SK-N-SH (cell line): Measurements from ENCODE around the gene LRRC8C. TPM values are rescaled to one million over a fixed set of nuclear protein-coding genes. Genes with fewer than 3 reads are reported as not detected.
A peak's percentile ranks its signal among the peaks of the same experiment; 100 is the strongest.

Experiments used
- CTCF ChIA-PET: fragments of 300-600, 350-600 bp; formaldehyde crosslinking; extraction: SDS; loops from one replicate; lab custom pipeline; 2021; lab: Yijun Ruan, JAX
- POLR2A ChIA-PET: fragments of 350-600 bp; sonication (Branson Sonifier 250); formaldehyde crosslinking; extraction: SDS; loops from one replicate; lab custom pipeline; 2020; ENCODE audit warnings: antibody characterized with exemption, inconsistent platforms; lab: Yijun Ruan, JAX
- DNase-seq: peaks from one replicate; pipeline ENCODE4 v3.0.0; 2012
- H2AFZ ChIP-seq: fragments of 200-600 bp; sonication (generic); 2 replicates; pipeline ENCODE4 v1.8.1; 2016; ENCODE audit warnings: antibody characterized with exemption, mild to moderate bottlenecking, low read depth
- H3F3A ChIP-seq: fragments of 200-600 bp; sonication (generic); replicated peaks from 2 replicates; pipeline ENCODE3; 2016; ENCODE audit warnings: antibody characterized with exemption, mild to moderate bottlenecking; ENCODE audit not compliant: insufficient read depth
- H3K27ac ChIP-seq, 2 experiments: fragments of 200-500 bp in 1 of 2; fragments of 200-600 bp in 1 of 2; sonication (Bioruptor generic) in 1 of 2; sonication (generic), shearing (Covaris generic) in 1 of 2; 2 replicates each; pipeline versions ENCODE4 v1.5.1 to v1.6.1; 2014 to 2016; ENCODE audit warnings: low read depth in 2 of 2, inconsistent platforms in 1 of 2, low read length in 1 of 2, mild to moderate bottlenecking in 1 of 2, mixed read lengths in 1 of 2
- H3K27me3 ChIP-seq: fragments of 200-600 bp; sonication (generic), shearing (Covaris generic); 2 replicates; pipeline ENCODE4 v1.6.1; 2016; ENCODE audit warnings: mixed run types; ENCODE audit not compliant: insufficient read depth
- H3K36me3 ChIP-seq, 2 experiments: fragments of 200-500 bp in 1 of 2; fragments of 200-600 bp in 1 of 2; sonication (Bioruptor generic) in 1 of 2; sonication (generic) in 1 of 2; replicated peaks in 1 of 2; 2 replicates each; pipeline versions ENCODE3 to v1.5.1; 2014 to 2016; ENCODE audit warnings: low read length in 1 of 2, mild to moderate bottlenecking in 1 of 2; ENCODE audit not compliant: insufficient read depth in 2 of 2, control insufficient read depth in 1 of 2
- H3K4me1 ChIP-seq, 2 experiments: fragments of 200-500 bp in 1 of 2; fragments of 200-600 bp in 1 of 2; sonication (Bioruptor generic) in 1 of 2; sonication (generic), shearing (Covaris generic) in 1 of 2; 2 replicates each; pipeline versions ENCODE4 v1.5.1 to v1.6.1; 2014 to 2016; ENCODE audit warnings: low read depth in 1 of 2, low read length in 1 of 2, mixed run types in 1 of 2; ENCODE audit not compliant: insufficient read depth in 2 of 2, control insufficient read depth in 1 of 2
- H3K4me2 ChIP-seq: fragments of 200-600 bp; sonication (generic), shearing (Covaris generic); 2 replicates; pipeline ENCODE4 v1.6.1; 2017; ENCODE audit warnings: mixed run types
- H3K4me3 ChIP-seq, 2 experiments: fragments of 200-500 bp in 1 of 2; fragments of 200-600 bp in 1 of 2; sonication (Bioruptor generic) in 1 of 2; sonication (generic), shearing (Covaris generic) in 1 of 2; 2 replicates each; pipeline versions ENCODE4 v1.5.1 to v1.8.1; 2014 to 2016; ENCODE audit warnings: low read depth in 2 of 2, inconsistent platforms in 1 of 2, low read length in 1 of 2, mild to moderate bottlenecking in 1 of 2, mixed read lengths in 1 of 2, moderate library complexity in 1 of 2
- H3K79me2 ChIP-seq: fragments of 200-600 bp; sonication (generic); 2 replicates; pipeline ENCODE4 v1.8.1; 2017; ENCODE audit warnings: mild to moderate bottlenecking; ENCODE audit not compliant: insufficient read depth
- H3K9ac ChIP-seq: fragments of 200-600 bp; sonication (generic); 2 replicates; pipeline ENCODE4 v1.6.1; 2017; ENCODE audit warnings: mixed run types
- H3K9me2 ChIP-seq: fragments of 200-600 bp; sonication (generic); 2 replicates; pipeline ENCODE4 v1.6.1; 2017; ENCODE audit warnings: mixed run types
- H3K9me3 ChIP-seq: fragments of 200-600 bp; sonication (generic); 2 replicates; pipeline ENCODE4 v1.6.1; 2017; ENCODE audit warnings: mixed run types, mild to moderate bottlenecking, moderate library complexity
- H4K20me1 ChIP-seq: fragments of 200-600 bp; sonication (generic); 2 replicates; pipeline ENCODE4 v1.6.1; 2017; ENCODE audit warnings: mild to moderate bottlenecking, mixed run types; ENCODE audit not compliant: insufficient read depth
- CHD2 ChIP-seq: fragments of 150-350 bp; IDR thresholded peaks from 2 replicates; pipeline ENCODE4 v1.6.1; 2018; ENCODE audit warnings: low read length; ENCODE audit not compliant: partially characterized antibody
- EZH2phosphoT487 ChIP-seq: fragments of 200-600 bp; sonication (generic); IDR thresholded peaks from 2 replicates; pipeline ENCODE4 v1.6.1; 2017; ENCODE audit warnings: low read depth, mixed run types, mild to moderate bottlenecking, antibody characterized with exemption, moderate library complexity, borderline replicate concordance
- FOSL2 ChIP-seq: IDR thresholded peaks from 2 replicates; pipeline ENCODE4 v1.4.0; 2012; ENCODE audit warnings: low read depth, mild to moderate bottlenecking, moderate library complexity, borderline replicate concordance
- FOXM1 ChIP-seq: IDR thresholded peaks from 2 replicates; pipeline ENCODE4 v1.4.0; 2012; ENCODE audit warnings: low read depth, mild to moderate bottlenecking
- GABPA ChIP-seq: IDR thresholded peaks from 2 replicates; pipeline ENCODE4 v1.4.0; 2012; ENCODE audit warnings: low read depth, mild to moderate bottlenecking
- GATA2 ChIP-seq: sonication (generic); formaldehyde crosslinking; IDR thresholded peaks from 2 replicates; pipeline ENCODE4 v1.5.0; 2020; ENCODE audit warnings: mild to moderate bottlenecking, missing genetic modification reagents
- IRF3 ChIP-seq: fragments of 150-350 bp; IDR thresholded peaks from 2 replicates; pipeline ENCODE4 v1.6.1; 2016; ENCODE audit warnings: mild to moderate bottlenecking, low read depth, low read length
- MAX ChIP-seq: IDR thresholded peaks from 2 replicates; pipeline ENCODE4 v1.4.0; 2012; ENCODE audit warnings: low read depth
- MEF2A ChIP-seq: IDR thresholded peaks from 2 replicates; pipeline ENCODE4 v1.4.0; 2012; ENCODE audit warnings: low read depth, borderline replicate concordance
- MXI1 ChIP-seq: IDR thresholded peaks from 2 replicates; pipeline ENCODE4 v1.6.1; 2012; ENCODE audit warnings: mild to moderate bottlenecking, low read depth, low read length, improper control_type of control experiment
- NRF1 ChIP-seq: IDR thresholded peaks from 2 replicates; pipeline ENCODE4 v1.6.1; 2012; ENCODE audit warnings: low read depth, mild to moderate bottlenecking, low read length
- POLR2AphosphoS5 ChIP-seq: IDR thresholded peaks from 2 replicates; pipeline ENCODE4 v1.6.1; 2012; ENCODE audit warnings: low read depth, low read length
- RAD21 ChIP-seq: IDR thresholded peaks from 2 replicates; pipeline ENCODE4 v1.6.1; 2012; ENCODE audit warnings: mild to moderate bottlenecking, low read length
- RCOR1 ChIP-seq: fragments of 150-350 bp; IDR thresholded peaks from 2 replicates; pipeline ENCODE4 v1.6.1; 2017; ENCODE audit warnings: antibody characterized with exemption, low read length
- RXRA ChIP-seq: IDR thresholded peaks from 2 replicates; pipeline ENCODE4 v1.4.0; 2012; ENCODE audit warnings: low read depth, mild to moderate bottlenecking, borderline replicate concordance
- TEAD4 ChIP-seq: IDR thresholded peaks from 2 replicates; pipeline ENCODE4 v1.4.0; 2012; ENCODE audit warnings: mild to moderate bottlenecking, borderline replicate concordance; ENCODE audit not compliant: insufficient read depth
- USF1 ChIP-seq: IDR thresholded peaks from 2 replicates; pipeline ENCODE4 v1.4.0; 2012; ENCODE audit warnings: low read depth, borderline replicate concordance
- YY1 ChIP-seq: IDR thresholded peaks from 2 replicates; pipeline ENCODE4 v1.4.0; 2012; ENCODE audit warnings: low read depth, mild to moderate bottlenecking
- WGBS: methylation state at CpG from one replicate; pipeline ENCODE4 v1.1.6; 2017; ENCODE audit warnings: low lambda C conversion rate; 5-methylcytosine and 5-hydroxymethylcytosine counted together
- polyA plus RNA-seq, 3 experiments: library from polyadenylated mRNA; depleted of rRNA; stranded (reverse); fragments of >200 nt; gene quantifications; 2 replicates each; pipeline ENCODE4 v1.2.3, GENCODE V29; 2012
- TF ChIP-seq, protein P1 (sequence below): IDR thresholded peaks from 2 replicates; pipeline ENCODE4 v1.4.0; 2012; ENCODE audit warnings: low read depth, borderline replicate concordance

The LRRC8C gene
- polyA plus RNA-seq, 1 of the 3 experiments (the other 2 are of a cell fraction): 4.2 TPM

GRCh38 chr1:89697383-89697782 lies 64.5 kb downstream of the LRRC8C start:
- no peak for DNase-seq
- no peak overlapping the region for H3K4me3 ChIP-seq
- no peak overlapping the region for H3K4me2 ChIP-seq
- no peaks in the 10 kb centered on the region for H3K79me2 ChIP-seq
- H3K9me3 ChIP-seq: no peaks in the 10 kb centered on the region
- H3K9me2 ChIP-seq: no peaks in the 10 kb centered on the region
- no peaks in the 10 kb centered on the region for H3K36me3 ChIP-seq
- no peak overlapping the region for H3K9ac ChIP-seq
- peaks cover 0 to 33% of the 10 kb centered on the region in 2 experiments; a peak in 3 of 4 replicates for H3K4me1 ChIP-seq
- no peaks in the 10 kb centered on the region for H3F3A ChIP-seq
- TF ChIP-seq USF1 (no peak), GATA2 (CRISPR knock-in tag) (no peak), POLR2AphosphoS5 (no peak), RXRA (no peak), MAX (no peak), CHD2 (no peak), TEAD4 (no peak), GABPA (no peak), MXI1 (no peak), YY1 (no peak), FOSL2 (no peak), FOXM1 (no peak), IRF3 (no peak), MEF2A (no peak), RCOR1 (no peak), NRF1 (no peak), EZH2phosphoT487 (no peak), RAD21 (no peak)
- TF ChIP-seq, protein P1, sequence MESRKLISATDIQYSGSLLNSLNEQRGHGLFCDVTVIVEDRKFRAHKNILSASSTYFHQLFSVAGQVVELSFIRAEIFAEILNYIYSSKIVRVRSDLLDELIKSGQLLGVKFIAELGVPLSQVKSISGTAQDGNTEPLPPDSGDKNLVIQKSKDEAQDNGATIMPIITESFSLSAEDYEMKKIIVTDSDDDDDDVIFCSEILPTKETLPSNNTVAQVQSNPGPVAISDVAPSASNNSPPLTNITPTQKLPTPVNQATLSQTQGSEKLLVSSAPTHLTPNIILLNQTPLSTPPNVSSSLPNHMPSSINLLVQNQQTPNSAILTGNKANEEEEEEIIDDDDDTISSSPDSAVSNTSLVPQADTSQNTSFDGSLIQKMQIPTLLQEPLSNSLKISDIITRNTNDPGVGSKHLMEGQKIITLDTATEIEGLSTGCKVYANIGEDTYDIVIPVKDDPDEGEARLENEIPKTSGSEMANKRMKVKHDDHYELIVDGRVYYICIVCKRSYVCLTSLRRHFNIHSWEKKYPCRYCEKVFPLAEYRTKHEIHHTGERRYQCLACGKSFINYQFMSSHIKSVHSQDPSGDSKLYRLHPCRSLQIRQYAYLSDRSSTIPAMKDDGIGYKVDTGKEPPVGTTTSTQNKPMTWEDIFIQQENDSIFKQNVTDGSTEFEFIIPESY: no peak
- TF ChIP-seq, all 33 proteins: peak for 0
- WGBS: 52% methylated on average over 1 of the region's 1 CpG
- POLR2A ChIA-PET: interaction anchor here (1.6 kb wide), 1 partner anchor 65 kb away, joined by 5 read pairs; no protein-coding TSS in a partner anchor
- Histone ChIP-seq H2AFZ (no peak overlapping the region), H4K20me1 (no peaks in the 10 kb centered on the region), H3K27ac (peak overlapping the region in 1 of 2 experiments; percentile 87; a peak in 2 of 4 replicates), H3K27me3 (no peaks in the 10 kb centered on the region)
- CTCF ChIA-PET: interaction anchor here (0.6 to 4.9 kb wide), 5 partner anchors 23 to 817 kb away, joined by 3 to 41 read pairs (median 3); no protein-coding TSS in a partner anchor
